GM12801 (cell line): ENCODE measurements around the gene USP6NL.

ENCODE experiments used
- CTCF ChIP-seq: IDR thresholded peaks from one replicate; pipeline ENCODE4 v1.5.1; 2011; ENCODE audit warnings: control low read depth; ENCODE audit not compliant: insufficient read length; ENCODE audit errors: extremely low read depth

Gene USP6NL

GRCh38 chr10:11611248-11612020, at the start of gene USP6NL:
Gene USP6NL, minus strand, starts transcription at chr10:11611650. Its CDS starts 14,016 bp downstream, at chr10:11597634.
- no peak for TF ChIP-seq CTCF

- TF ChIP-seq CTCF: no peak
These were observed 47.4 kb upstream of the USP6NL start for GRCh38 chr10:11658801-11659368.

- no peak for TF ChIP-seq CTCF
These were observed 44.4 kb upstream of the USP6NL start for GRCh38 chr10:11655836-11656235.

- no peak for TF ChIP-seq CTCF
These were observed 43.2 kb upstream of the USP6NL start for GRCh38 chr10:11654659-11655058.

GRCh38 chr10:11653758-11654471, 42.5 kb upstream of the USP6NL start:
- TF ChIP-seq CTCF: no peak

GRCh38 chr10:11647676-11648075, 36.2 kb upstream of the USP6NL start:
- TF ChIP-seq CTCF: no peak

GRCh38 chr10:11646450-11646849, 35.0 kb upstream of the USP6NL start:
- TF ChIP-seq CTCF: no peak
